ENCODE results near the gene MOB3B.
A peak's percentile ranks its signal among the peaks of the same experiment; 100 is the strongest.

MOB3B gene

DNA sequence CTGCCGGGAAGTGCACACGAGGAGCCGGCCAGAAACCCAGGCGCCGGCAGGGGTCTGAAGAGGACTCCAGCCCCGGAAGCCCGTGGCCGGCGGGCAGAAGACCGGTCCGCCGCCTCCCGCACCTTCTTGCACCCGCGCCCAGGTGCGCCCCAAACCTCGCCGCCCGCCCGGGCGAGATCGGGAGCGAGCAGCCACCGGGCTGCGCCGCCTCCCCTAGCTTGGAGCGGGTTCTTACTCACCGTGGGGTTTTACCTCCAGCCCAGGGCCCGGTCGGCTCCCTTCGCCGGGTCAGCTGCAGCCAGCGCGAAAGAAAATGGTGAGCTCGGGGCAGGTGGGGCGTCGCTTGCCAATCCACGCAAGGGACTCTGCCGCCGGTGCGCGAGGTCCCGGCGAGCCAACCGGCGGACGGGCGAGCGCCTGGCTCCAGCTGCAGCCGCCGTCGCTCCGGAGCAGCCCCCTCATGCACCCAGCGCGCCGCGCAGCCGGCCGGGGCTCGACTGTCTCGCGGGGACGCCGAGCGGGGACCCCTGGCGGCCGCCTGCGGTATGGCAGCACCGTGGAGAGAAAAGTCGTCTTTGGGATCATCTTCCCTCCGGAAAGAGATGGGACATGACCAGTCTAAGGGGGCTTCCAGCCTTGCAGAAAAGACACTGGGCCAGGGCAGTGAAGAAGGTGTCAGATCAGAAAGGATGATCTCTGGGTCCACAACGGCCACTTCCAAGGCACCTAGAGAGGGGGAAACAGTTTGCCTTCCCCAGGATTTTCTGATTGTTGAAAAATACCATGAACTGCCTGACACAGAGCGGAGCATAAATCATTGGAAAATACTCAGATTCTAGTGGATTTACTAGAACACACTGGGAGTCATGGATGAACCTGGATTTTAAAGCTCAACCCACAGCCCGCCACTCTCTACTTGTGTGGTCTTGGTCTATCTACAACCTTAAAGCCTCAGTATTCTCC lies at the start of gene MOB3B:
TSS of gene MOB3B (minus strand) at position 499 of the 963 bp plus-strand sequence. CDS start 74,264 bp downstream, outside the sequence.
- no peak for DNase-seq (ENCODE audit: low read depth)

DNA sequence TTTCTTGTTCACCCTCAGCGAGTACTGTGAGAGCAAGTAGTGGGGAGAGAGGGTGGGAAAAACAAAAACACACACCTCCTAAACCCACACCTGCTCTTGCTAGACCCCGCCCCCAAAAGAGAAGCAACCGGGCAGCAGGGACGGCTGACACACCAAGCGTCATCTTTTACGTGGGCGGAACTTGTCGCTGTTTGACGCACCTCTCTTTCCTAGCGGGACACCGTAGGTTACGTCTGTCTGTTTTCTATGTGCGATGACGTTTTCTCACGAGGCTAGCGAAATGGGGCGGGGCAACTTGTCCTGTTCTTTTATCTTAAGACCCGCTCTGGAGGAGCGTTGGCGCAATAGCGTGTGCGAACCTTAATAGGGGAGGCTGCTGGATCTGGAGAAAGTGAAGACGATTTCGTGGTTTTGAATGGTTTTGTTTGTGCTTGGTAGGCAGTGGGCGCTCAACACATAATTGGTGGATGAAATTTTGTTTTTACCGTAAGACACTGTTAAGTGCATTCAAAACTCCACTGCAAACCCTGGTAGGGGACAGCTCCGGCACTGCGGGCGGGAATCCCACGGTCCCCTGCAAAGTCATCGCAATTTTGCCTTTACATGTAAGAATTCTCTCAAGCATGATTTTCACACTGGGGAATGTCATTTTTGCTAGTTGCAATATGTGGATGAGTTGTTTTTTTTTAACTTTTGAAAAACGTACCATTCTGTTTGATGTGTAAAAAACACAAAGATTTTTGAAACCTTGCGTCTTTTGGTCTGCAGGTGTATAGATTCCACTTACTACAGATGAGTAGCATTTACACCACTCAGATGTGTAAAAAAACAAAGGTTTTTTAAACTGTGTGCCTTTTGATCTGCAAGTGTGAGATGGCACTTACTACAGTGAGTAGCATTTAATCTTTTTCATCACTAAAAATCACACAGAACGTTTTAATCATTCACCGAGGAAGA lies 44.3 kb upstream of the MOB3B start:
- DNase-seq (ENCODE audit: low read depth), result peak; percentile 99

DNA sequence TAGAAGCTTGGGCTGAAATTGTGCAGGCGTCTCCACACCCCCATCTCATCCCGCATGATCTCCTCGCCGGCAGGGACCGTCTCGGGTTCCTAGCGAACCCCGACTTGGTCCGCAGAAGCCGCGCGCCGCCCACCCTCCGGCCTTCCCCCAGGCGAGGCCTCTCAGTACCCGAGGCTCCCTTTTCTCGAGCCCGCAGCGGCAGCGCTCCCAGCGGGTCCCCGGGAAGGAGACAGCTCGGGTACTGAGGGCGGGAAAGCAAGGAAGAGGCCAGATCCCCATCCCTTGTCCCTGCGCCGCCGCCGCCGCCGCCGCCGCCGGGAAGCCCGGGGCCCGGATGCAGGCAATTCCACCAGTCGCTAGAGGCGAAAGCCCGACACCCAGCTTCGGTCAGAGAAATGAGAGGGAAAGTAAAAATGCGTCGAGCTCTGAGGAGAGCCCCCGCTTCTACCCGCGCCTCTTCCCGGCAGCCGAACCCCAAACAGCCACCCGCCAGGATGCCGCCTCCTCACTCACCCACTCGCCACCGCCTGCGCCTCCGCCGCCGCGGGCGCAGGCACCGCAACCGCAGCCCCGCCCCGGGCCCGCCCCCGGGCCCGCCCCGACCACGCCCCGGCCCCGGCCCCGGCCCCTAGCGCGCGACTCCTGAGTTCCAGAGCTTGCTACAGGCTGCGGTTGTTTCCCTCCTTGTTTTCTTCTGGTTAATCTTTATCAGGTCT lies 43.5 kb upstream of the MOB3B start, which contains the start of gene C9orf72:
TSS of gene C9orf72 (minus strand) at position 564 of the 716 bp plus-strand sequence. CDS start 6,361 bp downstream, outside the sequence.
- no peak for DNase-seq (ENCODE audit: low read depth)

DNA sequence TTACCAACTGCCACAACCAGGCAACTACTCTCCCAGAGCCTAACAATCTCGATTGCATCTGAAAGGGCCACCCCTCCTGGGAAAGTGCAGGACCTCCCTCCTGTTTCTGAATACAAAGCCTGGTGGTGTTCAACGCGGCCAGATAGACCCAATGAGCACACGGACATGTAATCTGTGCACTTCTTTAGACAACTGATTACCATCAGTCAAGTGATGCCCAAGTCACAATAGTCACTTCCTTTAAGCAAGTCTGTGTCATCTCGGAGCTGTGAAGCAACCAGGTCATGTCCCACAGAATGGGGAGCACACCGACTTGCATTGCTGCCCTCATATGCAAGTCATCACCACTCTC lies 42.9 kb upstream of the MOB3B start:
- no peak for DNase-seq (ENCODE audit: low read depth)

DNA sequence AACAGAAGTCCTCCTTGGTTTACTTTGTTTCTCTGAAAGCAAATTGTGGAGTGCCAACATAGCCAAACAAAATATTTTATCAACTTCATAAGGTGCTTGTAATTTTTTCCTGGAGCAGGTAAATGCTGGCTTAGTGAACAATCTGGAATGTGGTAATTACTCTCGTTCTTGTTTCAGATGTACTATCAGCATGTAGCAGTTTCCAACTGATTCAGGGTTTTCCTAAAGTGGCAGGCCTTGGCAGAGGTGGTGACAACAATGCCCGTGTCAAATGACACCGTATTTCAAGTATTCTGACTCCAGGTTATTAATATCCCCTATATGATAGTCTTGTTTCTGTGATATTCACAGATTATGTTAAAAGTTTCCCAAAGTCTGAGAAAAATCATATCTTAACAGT lies 42.4 kb upstream of the MOB3B start:
- no peak for DNase-seq (ENCODE audit: low read depth)

DNA sequence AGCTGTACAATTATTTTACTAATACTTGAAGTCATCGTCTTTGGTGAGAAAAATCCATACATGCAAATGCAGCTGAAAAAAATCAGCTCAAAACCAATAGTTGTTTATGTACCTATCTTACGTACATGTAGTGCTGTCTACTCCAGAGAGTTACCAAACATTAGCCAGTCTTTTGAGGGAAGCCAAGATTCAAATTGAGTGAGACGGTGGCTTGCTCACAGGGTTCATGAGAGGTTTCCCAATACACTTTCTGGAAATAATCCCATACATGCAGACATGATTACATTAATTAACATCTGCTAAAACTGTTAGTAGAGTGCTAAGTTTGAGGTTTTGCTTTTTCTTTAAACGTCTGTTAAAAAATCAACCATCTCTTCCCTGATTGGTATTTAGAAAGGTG lies 41.4 kb upstream of the MOB3B start:
- DNase-seq (ENCODE audit: low read depth), result no peak

DNA sequence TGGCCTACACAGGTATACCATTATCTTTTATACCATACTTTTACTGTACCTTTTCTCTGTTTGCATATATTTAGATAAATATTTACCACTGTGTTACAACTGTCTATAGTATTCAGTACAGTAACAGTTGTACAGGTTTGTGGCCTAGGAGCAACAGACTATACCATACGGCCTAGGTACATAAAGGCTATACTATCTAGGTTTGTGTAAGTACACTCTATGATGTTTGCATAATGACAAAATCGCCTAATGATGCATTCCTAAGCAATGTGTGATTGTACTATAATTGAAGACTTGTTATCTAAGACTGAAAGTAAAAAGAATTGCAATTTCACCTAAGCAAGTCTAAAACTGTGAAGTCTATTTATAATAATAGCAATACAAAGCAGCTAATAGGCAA lies 39.8 kb upstream of the MOB3B start:
- no peak for DNase-seq (ENCODE audit: low read depth)

DNA sequence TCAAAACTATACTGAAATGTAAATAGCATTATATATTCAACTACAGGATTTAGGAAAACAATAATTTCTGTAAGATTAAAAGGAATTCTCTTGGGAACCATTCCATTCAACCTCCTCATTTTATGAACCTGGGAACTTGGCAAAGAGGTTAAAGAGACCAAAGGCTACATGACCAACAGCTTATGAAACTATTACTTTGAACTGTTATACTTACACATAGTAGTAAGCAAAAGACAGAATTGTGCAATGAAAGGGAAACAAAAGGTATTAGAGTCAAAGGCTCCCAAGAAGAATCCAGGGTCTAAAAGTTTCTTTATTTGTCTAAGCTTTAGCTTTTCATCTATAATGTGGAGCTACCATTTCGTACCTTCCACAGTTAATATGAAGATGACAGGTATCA lies 36.5 kb upstream of the MOB3B start:
- DNase-seq (ENCODE audit: low read depth), result no peak

DNA sequence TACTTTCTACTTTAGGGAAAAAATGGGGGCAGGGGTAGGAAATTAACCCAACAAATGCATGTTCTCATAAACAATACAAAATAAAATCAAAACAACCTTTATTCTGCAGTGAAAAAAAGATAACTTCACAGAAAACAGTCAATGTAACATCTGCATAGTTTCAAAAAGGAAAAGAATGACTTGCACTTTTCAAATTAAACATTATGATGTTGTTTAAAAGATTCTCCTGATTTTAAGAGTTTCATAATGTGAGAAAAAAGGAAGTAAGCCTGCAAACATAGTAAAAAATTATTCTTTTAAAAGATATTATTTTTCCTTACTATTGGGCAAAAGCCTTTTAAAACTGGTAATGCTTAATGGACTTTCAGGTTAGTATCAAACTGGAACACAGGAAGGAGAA lies 36.1 kb upstream of the MOB3B start:
- no peak for DNase-seq (ENCODE audit: low read depth)

DNA sequence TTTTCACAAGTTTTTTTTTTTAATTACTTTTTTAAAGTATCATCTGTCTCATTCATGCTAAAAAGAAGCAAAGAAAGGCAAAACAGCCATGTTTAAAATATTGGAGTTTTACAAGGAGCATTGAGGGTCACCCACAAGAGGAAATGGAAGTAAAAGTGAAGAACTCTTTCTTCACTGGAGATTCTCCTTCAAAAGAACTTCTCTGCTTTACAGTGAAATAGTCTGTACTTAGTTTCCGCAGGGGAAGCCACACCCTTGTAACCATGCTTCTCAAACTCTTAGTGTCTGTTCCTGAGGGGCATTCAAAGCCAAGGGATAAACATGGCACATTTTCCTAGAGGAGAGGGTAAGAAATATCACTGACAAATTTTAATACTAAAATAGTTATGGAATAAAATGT lies 35.1 kb upstream of the MOB3B start:
- DNase-seq (ENCODE audit: low read depth), result no peak

DNA sequence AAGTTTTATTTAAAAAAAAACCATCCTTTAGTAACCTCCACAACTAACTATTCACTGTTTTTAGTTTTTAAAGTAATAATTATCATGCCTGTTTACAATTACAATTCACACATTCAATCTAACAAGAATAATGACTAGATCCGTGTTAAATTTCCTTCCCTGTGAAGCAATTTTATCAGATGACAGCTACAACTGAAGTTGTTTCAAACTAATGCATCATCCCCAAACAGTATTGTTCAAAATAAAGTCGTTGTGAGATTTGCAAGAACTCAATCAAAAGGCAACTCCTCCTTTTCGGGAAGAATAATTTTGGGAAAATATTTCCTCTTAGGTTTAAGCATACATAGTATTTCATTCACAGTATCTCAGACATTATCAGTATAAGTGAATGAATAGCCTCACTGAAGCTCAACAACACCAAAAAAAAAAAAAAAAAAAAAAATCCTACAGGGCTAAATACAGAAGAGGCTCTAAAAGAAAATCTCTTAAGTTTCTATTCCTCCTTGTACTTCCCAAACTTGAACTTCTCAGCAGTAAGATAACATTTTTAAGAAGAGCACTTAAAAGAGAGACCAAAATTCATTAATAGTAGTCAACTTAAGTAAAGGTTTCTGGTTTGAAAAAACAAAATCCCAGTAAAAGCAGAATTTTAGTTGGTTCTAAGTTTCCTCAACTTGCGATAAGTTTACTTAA lies 34.3 kb upstream of the MOB3B start:
- DNase-seq (ENCODE audit: low read depth), result no peak

DNA sequence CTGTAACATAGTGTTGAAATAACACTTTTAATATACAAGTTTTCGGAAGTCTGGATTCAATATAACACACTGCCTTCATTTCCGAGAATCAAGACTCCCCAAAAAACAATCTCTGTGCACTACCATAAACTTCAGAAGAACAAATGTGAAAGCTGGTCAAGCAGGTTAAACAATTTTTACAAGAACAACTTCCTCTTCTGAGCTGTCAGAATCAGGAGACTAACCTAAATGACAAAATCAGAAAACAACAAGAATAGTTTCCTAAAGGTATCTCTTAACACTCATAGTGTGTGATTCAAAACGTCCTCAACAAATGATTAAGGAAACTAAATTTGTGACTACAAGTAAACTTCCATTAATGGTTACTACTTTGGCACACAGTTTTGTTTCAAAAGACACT lies 32.1 kb upstream of the MOB3B start:
- no peak for DNase-seq (ENCODE audit: low read depth)

DNA sequence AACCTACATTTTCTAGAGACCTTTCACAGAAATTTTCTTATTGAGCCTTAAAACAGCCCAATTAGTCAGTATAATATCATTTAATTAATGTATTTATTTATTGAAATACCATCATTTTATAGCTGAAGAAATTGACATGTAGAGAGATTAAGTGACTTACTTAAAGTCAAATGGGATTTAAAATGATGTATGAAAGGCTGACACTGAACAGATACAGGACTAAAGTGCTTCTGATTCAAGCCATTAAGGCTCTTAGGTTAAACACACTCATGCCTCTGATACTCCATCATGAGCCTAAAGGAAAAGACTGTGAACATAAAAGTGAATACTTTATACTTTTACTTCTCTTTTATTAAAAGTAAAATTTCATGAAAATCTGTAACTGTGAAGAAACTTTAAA lies 30.8 kb upstream of the MOB3B start:
- no peak for DNase-seq (ENCODE audit: low read depth)

DNA sequence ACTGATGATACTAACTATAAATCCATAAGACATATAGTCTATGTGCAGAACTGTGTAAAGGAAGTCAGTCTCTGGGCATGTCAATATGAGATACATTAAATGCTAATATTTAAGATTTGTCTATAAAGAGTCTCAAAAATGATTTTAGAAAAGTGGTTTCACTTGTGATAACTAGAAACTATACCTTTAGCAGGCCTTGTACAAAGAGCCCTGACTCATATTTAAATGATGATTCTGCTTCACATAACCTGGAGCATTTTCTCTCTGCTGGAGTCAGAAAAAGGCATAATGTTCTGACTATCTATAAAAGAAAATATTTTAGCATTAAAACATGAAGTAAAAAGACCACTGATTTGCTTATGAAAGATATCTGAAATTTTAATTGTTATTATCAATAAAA lies 28.7 kb upstream of the MOB3B start:
- DNase-seq (ENCODE audit: low read depth), result no peak

DNA sequence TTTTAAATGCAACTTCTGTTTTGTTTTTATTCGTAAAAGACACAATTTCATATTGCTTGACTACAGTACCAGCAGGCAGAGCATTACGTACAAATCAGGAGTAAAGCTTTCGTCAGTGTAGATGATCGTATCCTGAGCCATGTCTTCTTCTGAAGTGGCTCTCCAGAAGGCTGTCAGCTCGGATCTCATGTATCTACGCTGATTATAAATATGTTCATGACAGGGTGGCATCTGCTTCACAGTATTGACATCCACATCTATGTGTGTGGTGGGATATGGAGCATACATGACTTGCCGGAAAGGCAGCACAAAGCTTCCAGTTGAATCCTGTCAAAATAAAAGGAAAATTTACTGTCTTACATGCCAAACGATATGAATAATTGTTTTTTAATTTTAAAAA lies 26.9 kb upstream of the MOB3B start:
- DNase-seq (ENCODE audit: low read depth), result no peak

DNA sequence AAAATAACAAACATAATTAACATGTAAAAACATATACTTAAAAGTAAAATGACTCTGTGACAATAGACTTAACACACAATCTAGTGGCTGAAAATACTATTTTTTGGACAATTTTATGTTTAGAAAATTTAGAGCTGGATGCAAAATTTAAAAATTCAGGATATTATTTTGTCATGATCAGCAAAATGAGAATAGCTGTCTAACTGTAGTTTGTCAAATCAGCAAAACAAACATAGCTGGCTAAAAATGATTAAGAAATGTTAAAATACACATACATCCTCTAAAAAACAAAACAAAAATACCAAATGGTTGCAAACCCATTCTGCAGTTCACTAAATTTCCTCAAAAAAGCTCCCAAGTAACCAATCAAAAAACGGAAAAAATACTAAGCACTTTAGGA lies 25.1 kb upstream of the MOB3B start:
- no peak for DNase-seq (ENCODE audit: low read depth)

DNA sequence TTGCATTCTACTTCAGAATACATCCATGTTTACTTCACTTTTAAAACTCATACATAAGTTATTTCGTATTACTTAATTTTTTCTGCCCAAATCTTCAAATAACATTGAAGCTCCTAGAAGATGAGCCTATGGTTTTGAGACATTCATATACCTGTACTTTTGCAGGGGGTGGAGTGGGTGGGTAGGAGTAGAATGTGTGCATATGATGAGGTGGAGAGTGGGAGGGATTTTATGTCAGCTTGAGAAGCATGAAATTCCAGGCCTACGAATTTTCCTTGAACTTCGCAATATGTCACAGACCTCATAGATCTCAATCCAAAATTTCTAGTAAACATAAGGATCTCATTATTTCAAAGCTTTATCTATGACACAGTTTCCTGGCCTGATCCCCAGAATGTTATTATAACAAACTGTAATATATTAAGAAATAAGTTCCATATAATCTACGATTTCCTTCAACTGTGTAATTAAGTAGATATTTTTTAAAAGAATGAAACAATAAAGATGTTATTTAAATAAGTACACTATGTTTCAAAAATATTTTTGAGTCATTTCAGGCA lies 19.7 kb upstream of the MOB3B start:
- DNase-seq (ENCODE audit: low read depth), result no peak

DNA sequence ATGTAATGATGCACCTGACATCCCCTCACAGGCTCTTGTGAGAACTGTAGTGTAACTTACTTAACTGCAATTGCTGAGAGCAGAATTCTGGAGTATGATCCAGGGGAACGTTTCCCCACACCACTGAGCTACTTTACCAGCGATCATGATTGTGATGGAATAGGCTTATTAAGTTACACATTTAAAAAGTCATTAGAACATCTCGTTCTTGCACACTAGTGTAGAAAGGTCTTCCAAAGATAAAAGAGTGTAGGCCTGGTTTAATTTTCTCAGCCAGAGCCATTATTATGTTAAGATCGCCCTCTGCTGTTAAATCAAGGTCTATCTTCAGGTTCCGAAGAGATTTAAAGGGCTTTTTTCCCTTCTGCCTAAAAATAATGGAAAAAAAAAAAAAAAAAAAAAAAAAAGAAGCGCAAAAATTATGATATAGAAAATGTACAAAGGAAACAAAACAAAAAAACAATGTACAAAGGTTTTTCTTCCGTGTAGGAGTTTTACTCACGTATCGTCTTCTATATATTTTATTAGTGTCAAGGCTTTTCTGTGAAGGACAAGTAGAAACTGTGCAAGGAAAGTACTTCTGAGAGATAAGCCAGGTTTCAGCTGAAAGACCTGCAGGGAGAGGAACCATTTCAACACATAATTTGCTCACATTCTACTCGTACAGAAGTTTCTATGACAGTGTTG lies 18.6 kb upstream of the MOB3B start:
- DNase-seq (ENCODE audit: low read depth), result no peak

DNA sequence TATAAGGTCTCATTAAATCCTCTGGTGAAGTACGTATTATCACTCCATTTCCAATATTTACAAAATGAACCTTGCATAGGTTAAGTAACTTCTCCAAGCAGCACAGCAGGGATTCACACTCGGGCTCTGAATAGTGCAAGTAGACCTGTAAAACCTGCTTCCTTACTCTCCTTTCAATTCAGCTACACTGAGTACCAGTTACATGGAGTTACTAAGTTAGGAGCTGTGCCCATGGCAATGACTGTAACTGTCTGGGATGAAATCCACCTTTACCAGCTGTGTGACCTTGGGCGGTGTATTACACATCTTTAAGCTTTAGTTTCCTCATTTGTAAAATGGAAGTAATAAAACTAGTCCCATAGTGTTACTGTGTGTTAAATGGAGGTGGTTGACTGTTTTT lies 15.9 kb upstream of the MOB3B start:
- no peak for DNase-seq (ENCODE audit: low read depth)

DNA sequence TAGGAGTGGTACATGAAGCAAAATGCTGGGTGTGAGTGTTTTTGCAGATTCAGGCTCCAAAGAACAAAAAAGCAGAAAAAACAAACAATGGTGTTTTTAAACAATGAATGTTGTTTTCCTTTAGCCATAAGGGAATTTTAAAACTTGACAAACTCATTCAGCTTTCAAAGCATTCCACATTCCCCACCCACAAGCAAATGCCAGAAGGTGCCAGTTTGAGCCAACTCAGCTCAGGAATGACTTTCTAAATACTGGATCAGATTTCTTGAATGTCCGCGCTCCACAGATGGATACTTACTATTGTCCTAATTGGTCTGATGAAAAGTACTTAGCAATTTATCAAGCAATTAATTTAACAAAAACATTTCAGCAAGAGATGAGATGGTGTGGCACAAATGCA lies 12.9 kb upstream of the MOB3B start:
- no peak for DNase-seq (ENCODE audit: low read depth)

DNA sequence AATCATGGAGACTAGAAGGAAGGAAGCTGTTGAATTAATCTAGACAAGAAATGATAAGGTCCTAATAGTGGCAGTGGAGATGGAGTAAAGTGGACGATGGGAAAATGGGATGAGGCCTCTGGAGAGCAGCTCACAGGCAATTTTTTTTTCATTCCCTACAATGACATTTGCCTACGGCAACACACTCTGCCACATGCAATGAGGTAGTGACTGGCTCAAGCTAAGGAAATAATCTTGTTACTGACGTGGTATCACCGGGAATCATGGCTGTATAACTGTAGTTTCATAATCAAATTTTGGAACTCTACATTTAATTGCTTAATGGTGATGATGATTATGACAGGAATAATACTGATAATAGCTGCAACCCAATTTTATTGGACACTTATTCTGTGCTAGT lies 12.1 kb upstream of the MOB3B start:
- DNase-seq (ENCODE audit: low read depth), result no peak

Data from non-pigmented ciliary epithelial cell (primary cell).